ENCODE measurements around the gene GNG12. TPM values are rescaled to one million over a fixed set of nuclear protein-coding genes. Genes with fewer than 3 reads are reported as not detected.
"Not testable (repeated sequence)": the region's sequence is repeated elsewhere in the genome, so short reads cannot be mapped to it uniquely, and the experiment has no call there.

GNG12 gene
- total RNA-seq, 3 donors from 2014 or later: 0.16 to 0.30 (median 0.18) TPM

- H3K27me3 Mint-ChIP-seq (ENCODE audit: low read depth): peaks cover 2% of the 10 kb centered on the region
- ATAC-seq (no peak), DNase-seq (no peak)
- no peaks in the 10 kb centered on the region for H3K36me3 Mint-ChIP-seq (ENCODE audit: insufficient read depth)
- H3K4me1 Mint-ChIP-seq (ENCODE audit: low read depth): peaks cover 20% of the 10 kb centered on the region
- no peak overlapping the region for H3K4me3 Mint-ChIP-seq
- H3K9me3 Mint-ChIP-seq: no peaks in the 10 kb centered on the region
These were observed 94.9 kb downstream of the GNG12 start for GRCh38 chr1:67738401-67738800.

GRCh38 chr1:67737875-67738274, 95.4 kb downstream of the GNG12 start:
- ATAC-seq: no peak
- H3K27me3 Mint-ChIP-seq (ENCODE audit: low read depth): peaks cover 2% of the 10 kb centered on the region

DNA sequence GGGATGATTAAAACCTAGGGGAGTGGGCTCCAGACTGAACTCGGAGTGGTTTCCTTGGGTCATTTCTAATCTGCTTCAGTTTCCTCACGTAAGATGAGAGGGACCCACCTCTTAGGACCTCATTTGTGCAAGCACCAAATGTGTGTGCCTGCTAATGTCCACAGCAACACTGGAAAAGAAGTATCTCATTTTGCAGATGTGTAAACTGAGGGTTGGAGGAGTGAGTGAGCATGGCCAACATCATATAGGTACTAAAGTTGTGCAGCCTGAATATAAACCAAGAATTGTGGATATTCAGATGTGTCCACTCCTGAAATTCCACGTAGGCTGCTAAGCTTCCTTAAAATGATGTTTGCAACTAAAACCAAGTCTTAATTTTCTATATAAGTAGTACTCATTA, 96.5 kb downstream of the GNG12 start:
- ATAC-seq (no peak), DNase-seq (no peak)
- H3K4me1 Mint-ChIP-seq (ENCODE audit: low read depth): peaks cover 20% of the 10 kb centered on the region
- no peaks in the 10 kb centered on the region for H3K36me3 Mint-ChIP-seq (ENCODE audit: insufficient read depth)
- H3K9me3 Mint-ChIP-seq: no peaks in the 10 kb centered on the region
- H3K4me3 Mint-ChIP-seq: no peak overlapping the region
- no peaks in the 10 kb centered on the region for H3K27me3 Mint-ChIP-seq (ENCODE audit: low read depth)

More at GRCh38 chr1:67737875-67738274, 95.4 kb downstream of the GNG12 start:
- Mint-ChIP-seq H3K4me1 (ENCODE audit: low read depth) (peaks cover 20% of the 10 kb centered on the region), H3K36me3 (ENCODE audit: insufficient read depth) (no peaks in the 10 kb centered on the region), H3K9me3 (no peaks in the 10 kb centered on the region), H3K4me3 (no peak overlapping the region)
- DNase-seq: no peak

DNA sequence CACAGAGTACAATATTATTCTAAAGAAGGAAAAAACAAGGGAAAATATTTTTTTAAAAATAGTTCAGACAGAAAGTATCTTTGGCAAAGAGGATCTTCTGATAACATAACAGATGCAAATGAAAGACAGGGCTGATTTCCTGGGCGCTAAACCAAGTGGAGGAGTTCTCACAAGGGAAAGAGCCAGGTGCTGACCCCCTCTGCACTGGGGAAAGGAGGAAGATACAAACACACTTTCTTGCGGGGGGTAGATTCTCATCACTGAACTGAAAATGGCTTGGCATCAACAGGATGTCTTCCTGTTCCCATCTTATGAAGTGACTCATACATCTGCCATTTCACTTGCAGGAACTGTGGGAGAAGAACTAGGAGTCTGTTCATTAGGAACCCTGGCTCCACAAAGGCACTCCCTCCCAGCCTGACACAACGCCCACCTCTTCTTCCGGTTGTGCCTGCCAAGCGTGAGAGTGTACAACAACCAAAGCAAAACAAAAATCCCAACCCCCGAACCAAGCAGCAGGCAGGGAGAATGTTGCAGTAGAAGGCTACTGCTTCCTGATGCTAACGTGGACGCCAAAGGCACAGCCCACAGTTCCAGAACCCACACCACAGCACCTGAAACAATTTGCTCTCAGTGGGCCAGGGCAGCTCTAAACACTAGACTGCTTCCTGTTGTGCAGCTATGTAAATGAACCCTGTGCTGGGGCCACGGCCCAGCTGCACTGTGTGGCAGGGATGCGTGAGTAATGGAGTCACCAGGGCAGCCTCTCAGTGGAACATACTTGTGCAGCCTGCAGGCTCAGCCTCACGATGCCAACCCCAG, 97.2 kb downstream of the GNG12 start:
- no peaks in the 10 kb centered on the region for H3K9me3 Mint-ChIP-seq
- ATAC-seq: peak; percentile 91 to 92
- H3K27me3 Mint-ChIP-seq (ENCODE audit: low read depth): no peaks in the 10 kb centered on the region
- peak overlapping the region; percentile 68 for H3K4me3 Mint-ChIP-seq
- H3K36me3 Mint-ChIP-seq (ENCODE audit: insufficient read depth): no peaks in the 10 kb centered on the region
- no peak for DNase-seq
- H3K4me1 Mint-ChIP-seq (ENCODE audit: low read depth): peaks cover 20% of the 10 kb centered on the region

GRCh38 chr1:67735206-67735605, 98.1 kb downstream of the GNG12 start:
- H3K4me1 Mint-ChIP-seq (ENCODE audit: low read depth): peaks cover 20% of the 10 kb centered on the region
- H3K27me3 Mint-ChIP-seq (ENCODE audit: low read depth): no peaks in the 10 kb centered on the region
- ATAC-seq (no peak), DNase-seq (no peak)
- H3K36me3 Mint-ChIP-seq (ENCODE audit: insufficient read depth): no peaks in the 10 kb centered on the region
- no peaks in the 10 kb centered on the region for H3K9me3 Mint-ChIP-seq
- H3K4me3 Mint-ChIP-seq: no peak overlapping the region

- Mint-ChIP-seq H3K27me3 (ENCODE audit: low read depth) (no peaks in the 10 kb centered on the region), H3K4me1 (ENCODE audit: low read depth) (peaks cover 25% of the 10 kb centered on the region), H3K9me3 (no peaks in the 10 kb centered on the region), H3K36me3 (ENCODE audit: insufficient read depth) (no peaks in the 10 kb centered on the region), H3K4me3 (no peak overlapping the region)
- DNase-seq (no peak), ATAC-seq (no peak)
These were observed 99.0 kb downstream of the GNG12 start for GRCh38 chr1:67734323-67734690.

- peaks cover 25% of the 10 kb centered on the region for H3K4me1 Mint-ChIP-seq (ENCODE audit: low read depth)
- DNase-seq (no peak), ATAC-seq (no peak)
- no peaks in the 10 kb centered on the region for H3K36me3 Mint-ChIP-seq (ENCODE audit: insufficient read depth)
- H3K4me3 Mint-ChIP-seq: no peak overlapping the region
- no peaks in the 10 kb centered on the region for H3K27me3 Mint-ChIP-seq (ENCODE audit: low read depth)
- no peaks in the 10 kb centered on the region for H3K9me3 Mint-ChIP-seq
These were observed 99.5 kb downstream of the GNG12 start for GRCh38 chr1:67733681-67734322.

- Mint-ChIP-seq H3K27me3 (ENCODE audit: low read depth) (no peaks in the 10 kb centered on the region), H3K36me3 (ENCODE audit: insufficient read depth) (no peaks in the 10 kb centered on the region), H3K4me1 (ENCODE audit: low read depth) (peaks cover 25% of the 10 kb centered on the region), H3K4me3 (no peak overlapping the region), H3K9me3 (no peaks in the 10 kb centered on the region)
- DNase-seq: no peak
- ATAC-seq: no peak
These were observed 100.5 kb downstream of the GNG12 start for GRCh38 chr1:67732750-67733151.

DNA sequence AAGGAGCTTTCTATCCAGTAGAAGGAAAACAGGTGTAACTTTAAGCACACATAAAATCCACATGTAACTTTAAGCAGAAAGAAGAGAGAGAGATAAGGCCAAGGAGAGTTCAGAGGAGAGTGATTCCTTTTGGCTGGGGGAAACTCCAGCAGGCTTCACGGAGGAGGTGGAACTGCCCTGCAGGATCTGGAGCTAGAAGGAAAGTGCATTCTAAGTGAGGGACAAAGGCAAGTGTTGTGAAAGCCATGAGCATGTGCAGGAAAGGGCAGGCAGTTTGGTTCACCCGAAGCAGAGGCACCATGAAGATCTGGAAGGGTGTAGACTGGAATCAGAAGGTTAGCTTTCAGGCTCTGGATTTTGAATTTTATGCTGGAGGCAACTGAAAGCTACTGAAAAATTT, 101.9 kb downstream of the GNG12 start:
- Mint-ChIP-seq H3K4me1 (ENCODE audit: low read depth) (peaks cover 22% of the 10 kb centered on the region), H3K9me3 (no peaks in the 10 kb centered on the region)

GRCh38 chr1:67730312-67730711, 103.0 kb downstream of the GNG12 start:
- H3K27me3 Mint-ChIP-seq (ENCODE audit: low read depth); DNase-seq; H3K36me3 Mint-ChIP-seq (ENCODE audit: insufficient read depth); H3K4me3 Mint-ChIP-seq; H3K9me3 Mint-ChIP-seq; ATAC-seq: not testable (repeated sequence)
- H3K4me1 Mint-ChIP-seq (ENCODE audit: low read depth): peaks cover 18% of the 10 kb centered on the region

More for the DNA sequence above, 101.9 kb downstream of the GNG12 start:
- H3K4me3 Mint-ChIP-seq: no peak overlapping the region
- DNase-seq (no peak), ATAC-seq (no peak)
- no peaks in the 10 kb centered on the region for H3K27me3 Mint-ChIP-seq (ENCODE audit: low read depth)
- no peaks in the 10 kb centered on the region for H3K36me3 Mint-ChIP-seq (ENCODE audit: insufficient read depth)

DNA sequence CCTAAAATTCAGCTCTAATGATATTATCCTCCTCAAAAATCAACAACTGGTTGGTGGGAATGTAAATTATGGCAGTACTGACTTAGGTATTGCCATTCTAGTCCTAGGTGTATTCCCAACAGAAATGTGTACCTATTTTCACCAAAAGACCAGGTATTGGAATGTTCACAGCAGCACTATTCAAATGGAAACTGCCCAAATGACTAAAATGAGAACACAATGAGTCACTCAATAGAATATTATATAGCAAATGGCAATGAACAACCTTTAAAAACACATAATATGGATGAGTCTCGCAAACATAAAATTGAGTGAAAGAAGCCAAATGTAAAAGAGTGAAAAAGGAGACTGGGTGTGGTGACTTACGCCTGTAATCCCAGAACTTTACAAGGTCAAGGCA, 103.4 kb downstream of the GNG12 start:
- DNase-seq (no peak), ATAC-seq (no peak)
- Mint-ChIP-seq H3K27me3 (ENCODE audit: low read depth) (no peaks in the 10 kb centered on the region), H3K9me3 (no peaks in the 10 kb centered on the region), H3K36me3 (ENCODE audit: insufficient read depth) (no peaks in the 10 kb centered on the region), H3K4me1 (ENCODE audit: low read depth) (peaks cover 18% of the 10 kb centered on the region), H3K4me3 (no peak overlapping the region)

DNA sequence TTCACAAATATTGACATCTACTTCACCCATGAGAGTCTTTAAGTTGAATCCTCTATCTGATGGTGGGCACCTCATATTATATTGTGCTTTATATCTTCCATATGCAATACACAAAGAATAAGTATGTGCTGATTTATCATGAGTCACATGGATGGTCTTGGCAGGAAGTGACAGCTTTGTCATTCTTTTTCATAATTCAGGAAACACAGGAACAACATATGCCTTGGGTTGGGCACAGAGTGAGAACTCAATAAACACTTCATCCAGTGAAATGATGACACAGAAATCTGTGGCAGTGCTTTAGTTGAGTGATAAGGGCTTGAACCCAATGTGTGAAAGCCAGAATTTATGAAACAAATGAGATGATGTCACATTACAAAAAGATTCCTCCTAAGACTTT, 107.0 kb downstream of the GNG12 start:
- H3K27me3 Mint-ChIP-seq (ENCODE audit: low read depth): no peaks in the 10 kb centered on the region

DNA sequence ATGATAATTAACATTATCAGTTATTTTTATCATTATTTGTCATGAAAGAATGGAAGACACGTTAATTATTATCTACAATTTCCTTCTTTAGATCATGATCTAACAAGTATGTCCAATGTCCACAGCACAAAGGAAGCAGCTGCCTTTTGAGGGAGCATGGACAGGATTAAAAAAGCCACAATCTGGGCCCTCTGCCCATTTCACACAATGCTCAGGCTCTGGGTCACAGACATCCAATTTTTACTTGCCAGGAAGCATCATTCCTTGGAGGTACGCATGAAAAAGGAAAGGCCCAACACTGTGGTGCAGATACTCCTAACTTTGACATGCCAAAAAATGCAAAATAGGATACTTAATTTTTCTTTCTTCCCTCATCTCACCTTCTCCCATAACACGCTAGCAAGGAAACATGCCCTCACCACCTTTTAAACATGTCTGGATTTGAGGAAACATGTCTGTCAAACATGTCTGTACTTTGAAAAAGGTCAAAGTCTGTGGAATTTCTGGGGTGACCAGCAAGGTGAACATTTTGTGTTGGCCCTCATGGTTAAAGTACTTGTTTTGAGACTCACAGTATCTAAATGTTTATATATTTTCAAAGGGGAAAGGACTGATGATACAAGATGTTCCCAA, 108.2 kb downstream of the GNG12 start:
- Mint-ChIP-seq H3K4me1 (ENCODE audit: low read depth) (peaks cover 11% of the 10 kb centered on the region), H3K4me3 (no peak overlapping the region), H3K27me3 (ENCODE audit: low read depth) (no peaks in the 10 kb centered on the region), H3K36me3 (ENCODE audit: insufficient read depth) (no peaks in the 10 kb centered on the region), H3K9me3 (no peaks in the 10 kb centered on the region)
- ATAC-seq: no peak
- no peak for DNase-seq

More for the DNA sequence above, 107.0 kb downstream of the GNG12 start:
- ATAC-seq (peak; percentile 34), DNase-seq (no peak)
- Mint-ChIP-seq H3K4me1 (ENCODE audit: low read depth) (peaks cover 12% of the 10 kb centered on the region), H3K9me3 (no peaks in the 10 kb centered on the region), H3K4me3 (no peak overlapping the region), H3K36me3 (ENCODE audit: insufficient read depth) (no peaks in the 10 kb centered on the region)

DNA sequence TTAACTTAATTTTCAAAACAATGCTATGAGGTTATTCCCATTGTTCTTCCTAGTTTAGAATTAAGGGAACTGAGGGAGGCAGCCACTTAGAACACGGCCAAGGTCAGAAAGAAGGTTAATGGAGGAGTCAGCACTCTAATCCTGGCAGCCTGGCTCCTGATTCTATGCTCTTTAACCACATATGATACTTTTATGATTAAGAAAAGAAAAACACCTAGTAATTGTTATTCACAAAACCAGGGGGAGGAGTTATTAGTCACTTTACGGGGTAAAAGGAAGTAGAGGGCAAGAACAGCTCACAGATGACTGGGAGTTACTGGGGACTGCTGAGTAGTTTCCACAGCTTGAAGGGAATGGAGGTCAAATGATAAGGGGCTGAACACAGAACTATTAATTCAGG, 109.6 kb downstream of the GNG12 start:
- DNase-seq (no peak), ATAC-seq (peak; percentile 92 to 95)
- Mint-ChIP-seq H3K36me3 (ENCODE audit: insufficient read depth) (no peaks in the 10 kb centered on the region), H3K4me1 (ENCODE audit: low read depth) (peaks cover 7% of the 10 kb centered on the region), H3K9me3 (no peaks in the 10 kb centered on the region), H3K27me3 (ENCODE audit: low read depth) (no peaks in the 10 kb centered on the region), H3K4me3 (no peak overlapping the region)

- Mint-ChIP-seq H3K4me1 (ENCODE audit: low read depth) (peaks cover 7% of the 10 kb centered on the region), H3K27me3 (ENCODE audit: low read depth) (no peaks in the 10 kb centered on the region), H3K36me3 (ENCODE audit: insufficient read depth) (no peaks in the 10 kb centered on the region), H3K4me3 (no peak overlapping the region), H3K9me3 (no peaks in the 10 kb centered on the region)
- ATAC-seq: no peak
- DNase-seq: no peak
These were observed 110.1 kb downstream of the GNG12 start for GRCh38 chr1:67723126-67723525.
